ENCODE results near the gene NME7.

The NME7 gene

DNA sequence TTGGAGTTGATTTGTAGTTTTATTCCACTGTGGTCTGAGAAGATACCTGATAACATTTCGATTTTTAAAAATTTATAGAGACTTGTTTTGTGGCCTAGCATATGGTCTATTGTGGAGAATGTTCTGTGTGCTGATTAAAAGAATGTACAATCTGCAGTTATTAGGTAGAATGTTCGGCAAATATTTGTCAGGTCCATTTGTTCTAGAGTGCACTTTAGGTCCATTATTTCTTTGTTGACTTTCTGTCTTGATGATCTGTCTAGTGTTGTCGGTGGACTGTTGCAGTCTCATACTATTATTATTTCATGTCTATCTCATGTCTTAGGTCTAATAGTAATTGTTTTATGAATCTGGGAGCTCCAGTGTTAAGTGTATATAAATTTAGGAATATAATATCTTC is 116.8 kb downstream of the NME7 start:
- Histone ChIP-seq H3K27me3 (ENCODE audit: insufficient read depth, low read depth, severe bottlenecking) (no peaks in the 10 kb centered on the region), H3K36me3 (no peaks in the 10 kb centered on the region)

DNA sequence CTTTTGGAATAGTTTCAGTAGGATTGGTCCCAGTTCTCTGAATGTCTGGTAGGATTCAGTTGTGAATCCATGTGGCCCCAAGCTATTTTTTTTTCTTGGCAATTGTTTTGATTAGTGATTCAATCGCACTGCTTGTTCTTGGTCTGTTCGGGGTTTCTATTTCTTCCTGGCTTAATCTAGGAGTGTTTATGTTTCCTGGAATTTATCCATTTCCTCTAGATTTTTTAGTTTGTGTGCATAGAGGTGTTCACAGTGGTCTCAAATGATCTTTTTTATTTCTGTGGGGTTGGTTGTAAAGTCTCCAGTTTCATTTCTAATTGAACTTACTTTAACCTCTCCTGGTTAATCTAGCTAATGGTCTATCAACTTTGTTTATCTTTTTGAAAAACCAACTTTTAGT is 117.6 kb downstream of the NME7 start:
- Histone ChIP-seq H3K36me3 (no peaks in the 10 kb centered on the region), H3K9me3 (ENCODE audit: severe bottlenecking) (no peaks in the 10 kb centered on the region), H3K27ac (no peak overlapping the region), H3K4me3 (ENCODE audit: low read depth, low read length) (no peak overlapping the region), H3K27me3 (ENCODE audit: insufficient read depth, low read depth, severe bottlenecking) (no peaks in the 10 kb centered on the region)
- DNase-seq, result no peak
- TF ChIP-seq, protein P1, sequence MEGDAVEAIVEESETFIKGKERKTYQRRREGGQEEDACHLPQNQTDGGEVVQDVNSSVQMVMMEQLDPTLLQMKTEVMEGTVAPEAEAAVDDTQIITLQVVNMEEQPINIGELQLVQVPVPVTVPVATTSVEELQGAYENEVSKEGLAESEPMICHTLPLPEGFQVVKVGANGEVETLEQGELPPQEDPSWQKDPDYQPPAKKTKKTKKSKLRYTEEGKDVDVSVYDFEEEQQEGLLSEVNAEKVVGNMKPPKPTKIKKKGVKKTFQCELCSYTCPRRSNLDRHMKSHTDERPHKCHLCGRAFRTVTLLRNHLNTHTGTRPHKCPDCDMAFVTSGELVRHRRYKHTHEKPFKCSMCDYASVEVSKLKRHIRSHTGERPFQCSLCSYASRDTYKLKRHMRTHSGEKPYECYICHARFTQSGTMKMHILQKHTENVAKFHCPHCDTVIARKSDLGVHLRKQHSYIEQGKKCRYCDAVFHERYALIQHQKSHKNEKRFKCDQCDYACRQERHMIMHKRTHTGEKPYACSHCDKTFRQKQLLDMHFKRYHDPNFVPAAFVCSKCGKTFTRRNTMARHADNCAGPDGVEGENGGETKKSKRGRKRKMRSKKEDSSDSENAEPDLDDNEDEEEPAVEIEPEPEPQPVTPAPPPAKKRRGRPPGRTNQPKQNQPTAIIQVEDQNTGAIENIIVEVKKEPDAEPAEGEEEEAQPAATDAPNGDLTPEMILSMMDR (IDR thresholded peaks at IDR 0.05; ENCODE audit: low read depth, low read length), result no peak

More for the DNA sequence above, 116.8 kb downstream of the NME7 start:
- TF ChIP-seq, protein P1 (IDR thresholded peaks at IDR 0.05; ENCODE audit: low read depth, low read length), result no peak
- H3K4me3 ChIP-seq (ENCODE audit: low read depth, low read length), result no peak overlapping the region
- H3K27ac ChIP-seq, result no peak overlapping the region
- DNase-seq, result no peak
- H3K9me3 ChIP-seq (ENCODE audit: severe bottlenecking), result no peaks in the 10 kb centered on the region

DNA sequence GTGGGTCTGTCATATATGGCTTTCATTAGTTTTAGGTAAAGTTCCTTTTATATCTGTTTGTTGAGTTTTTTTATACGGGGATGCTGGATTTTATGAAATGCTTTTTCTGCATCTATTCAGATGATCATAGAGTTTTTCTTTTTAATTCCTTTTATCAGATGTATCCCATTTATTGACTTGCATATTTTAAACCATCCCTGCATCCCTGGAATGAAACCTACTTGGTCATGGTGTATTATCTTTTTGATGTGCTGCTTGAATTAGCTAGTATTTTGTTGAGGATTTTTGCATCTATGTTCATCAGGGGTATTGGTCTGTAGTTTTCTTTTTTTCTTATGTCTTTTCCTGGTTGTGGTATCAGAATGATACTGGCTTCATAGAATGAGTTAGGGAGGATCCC is 118.0 kb downstream of the NME7 start:
- Histone ChIP-seq H3K36me3 (no peaks in the 10 kb centered on the region), H3K27ac (no peak overlapping the region), H3K9me3 (ENCODE audit: severe bottlenecking) (no peaks in the 10 kb centered on the region), H3K27me3 (ENCODE audit: insufficient read depth, low read depth, severe bottlenecking) (no peaks in the 10 kb centered on the region), H3K4me3 (ENCODE audit: low read depth, low read length) (no peak overlapping the region)
- DNase-seq, result no peak
- TF ChIP-seq, protein P1 (IDR thresholded peaks at IDR 0.05; ENCODE audit: low read depth, low read length), result no peak

DNA sequence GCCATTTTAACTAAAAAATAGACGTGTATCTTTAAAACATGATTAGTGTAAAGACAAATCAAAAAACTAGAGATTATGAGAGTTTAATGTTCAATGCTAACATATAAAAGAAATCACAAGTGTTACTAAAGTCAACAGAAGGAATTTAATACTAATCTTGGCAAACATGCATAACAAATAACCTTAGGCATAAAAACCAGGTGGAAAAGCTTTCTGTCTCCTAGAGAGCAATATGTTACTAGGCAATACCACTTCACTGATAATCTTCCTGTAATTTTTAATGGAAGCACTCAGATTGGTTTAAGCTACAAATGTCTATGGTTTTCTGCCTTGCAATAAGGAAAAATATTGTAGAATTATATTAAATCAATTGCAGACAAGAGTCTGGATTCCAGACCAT is 121.9 kb downstream of the NME7 start:
- DNase-seq, result no peak
- H3K36me3 ChIP-seq, result no peaks in the 10 kb centered on the region
- H3K27me3 ChIP-seq (ENCODE audit: insufficient read depth, low read depth, severe bottlenecking), result no peaks in the 10 kb centered on the region

DNA sequence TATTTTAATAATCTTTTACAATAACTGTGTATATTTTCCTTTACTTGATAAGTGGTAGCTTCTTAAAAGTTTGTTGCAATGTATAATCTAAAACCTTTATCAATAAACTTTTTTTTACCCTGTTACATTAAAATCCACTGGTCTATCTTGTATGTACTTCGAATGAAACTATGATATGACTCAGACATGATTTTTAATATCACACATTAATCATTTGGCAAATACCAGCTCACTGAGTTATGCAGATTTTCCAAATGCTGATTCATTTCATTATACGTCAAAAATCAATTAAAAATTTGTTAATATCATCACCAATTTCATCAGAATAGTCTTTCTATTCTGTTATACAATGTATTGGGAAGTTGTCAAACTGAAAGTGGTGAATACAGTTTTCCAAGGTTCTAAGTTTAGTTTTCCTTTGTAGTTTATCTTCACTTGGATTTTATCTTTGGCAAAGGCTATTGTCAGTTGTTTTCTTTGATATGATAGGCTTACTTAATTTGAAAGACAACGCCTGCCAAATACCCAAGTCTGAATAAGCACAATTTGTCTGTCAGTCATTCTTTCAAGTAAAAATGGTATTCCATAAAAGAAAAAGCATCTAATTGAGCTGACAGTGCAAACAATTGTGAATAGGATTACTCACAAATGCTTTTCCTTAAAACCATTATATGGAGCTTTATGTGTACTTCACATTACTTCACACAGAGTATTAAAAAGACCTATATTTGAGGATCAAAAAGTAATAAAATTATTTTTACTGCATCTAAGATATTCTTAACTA is 127.0 kb downstream of the NME7 start:
- DNase-seq, result no peak
- Histone ChIP-seq H3K36me3 (no peaks in the 10 kb centered on the region), H3K4me3 (ENCODE audit: low read depth, low read length) (no peak overlapping the region), H3K27ac (no peak overlapping the region), H3K27me3 (ENCODE audit: insufficient read depth, low read depth, severe bottlenecking) (no peaks in the 10 kb centered on the region), H3K9me3 (ENCODE audit: severe bottlenecking) (no peaks in the 10 kb centered on the region)
- TF ChIP-seq, protein P1 (IDR thresholded peaks at IDR 0.05; ENCODE audit: low read depth, low read length), result no peak

More for the DNA sequence above, 121.9 kb downstream of the NME7 start:
- Histone ChIP-seq H3K4me3 (ENCODE audit: low read depth, low read length) (no peak overlapping the region), H3K9me3 (ENCODE audit: severe bottlenecking) (no peaks in the 10 kb centered on the region), H3K27ac (no peak overlapping the region)
- TF ChIP-seq, protein P1 (IDR thresholded peaks at IDR 0.05; ENCODE audit: low read depth, low read length), result no peak

DNA sequence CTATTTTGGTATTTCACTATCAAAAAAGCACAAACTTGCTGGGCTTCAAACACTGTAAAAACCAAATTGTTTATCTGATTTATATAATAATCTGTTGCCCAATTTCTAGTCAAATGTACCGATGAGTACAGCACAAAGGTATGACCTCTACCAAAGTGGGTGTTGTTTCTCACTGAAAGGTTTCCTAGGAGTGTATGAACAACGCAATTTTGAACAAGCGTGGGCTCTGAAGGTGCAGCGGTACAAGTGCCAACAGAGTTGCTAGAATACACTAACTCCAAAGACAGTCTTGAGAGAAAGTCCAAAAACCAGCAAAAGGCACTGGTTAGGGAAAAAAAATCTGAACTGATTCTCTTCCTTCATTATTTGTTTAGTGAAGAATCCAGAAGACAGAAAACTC is 130.7 kb downstream of the NME7 start:
- Histone ChIP-seq H3K9me3 (ENCODE audit: severe bottlenecking) (no peaks in the 10 kb centered on the region), H3K27me3 (ENCODE audit: insufficient read depth, low read depth, severe bottlenecking) (no peaks in the 10 kb centered on the region), H3K36me3 (no peaks in the 10 kb centered on the region), H3K27ac (no peak overlapping the region), H3K4me3 (ENCODE audit: low read depth, low read length) (no peak overlapping the region)
- TF ChIP-seq, protein P1 (IDR thresholded peaks at IDR 0.05; ENCODE audit: low read depth, low read length), result no peak
- no peak for DNase-seq
